Measurements from ENCODE around the gene PGF. TPM values are rescaled to one million over a fixed set of nuclear protein-coding genes. Genes with fewer than 3 reads are reported as not detected.

PGF gene
- polyA plus RNA-seq, 4 donors = 1.6 to 14.0 (median 6.9) TPM

GRCh38 chr14:74906925-74907521 lies 48.4 kb downstream of the PGF start:
- WGBS, 3 donors = 49 to 63% (median 56%) methylated on average over 12 of the region's 12 CpGs

GRCh38 chr14:74905595-74906142 lies 49.7 kb downstream of the PGF start:
- Histone ChIP-seq H3K4me1 (ENCODE audit: control insufficient read depth in 3 of 3, insufficient read depth in 2 of 3, low read depth in 1 of 3, low read length in 2 of 3) (no peaks in the 10 kb centered on the region), H3K27me3 (ENCODE audit: control insufficient read depth in 3 of 3, insufficient read depth in 3 of 3, low read length in 3 of 3) (no peaks in the 10 kb centered on the region), H3K27ac (ENCODE audit: low read depth in 1 of 3, low read length in 2 of 3) (no peak overlapping the region), H3K36me3 (ENCODE audit: control insufficient read depth in 3 of 3, insufficient read depth in 2 of 3, low read depth in 1 of 3, low read length in 3 of 3) (peaks cover 17 to 49% (median 22%) of the 10 kb centered on the region in 3 donors), H3K4me3 (ENCODE audit: low read depth in 1 of 3, low read length in 3 of 3) (no peak overlapping the region), H3K9me3 (ENCODE audit: control insufficient read depth in 2 of 2, insufficient read depth in 1 of 2, low read depth in 1 of 2, low read length in 1 of 2) (no peaks in the 10 kb centered on the region)
- DNase-seq (peak; percentile 62 to 73), FAIRE-seq (no peak)
- WGBS, 3 donors = 43 to 45% (median 43%) methylated on average over 14 of the region's 14 CpGs

More at GRCh38 chr14:74906925-74907521, 48.4 kb downstream of the PGF start:
- Histone ChIP-seq H3K27me3 (ENCODE audit: control insufficient read depth in 3 of 3, insufficient read depth in 3 of 3, low read length in 3 of 3) (no peaks in the 10 kb centered on the region), H3K4me1 (ENCODE audit: control insufficient read depth in 3 of 3, insufficient read depth in 2 of 3, low read depth in 1 of 3, low read length in 2 of 3) (peaks cover 0 to 4% (median 0%) of the 10 kb centered on the region in 3 donors), H3K9me3 (ENCODE audit: control insufficient read depth in 2 of 2, insufficient read depth in 1 of 2, low read depth in 1 of 2, low read length in 1 of 2) (no peaks in the 10 kb centered on the region), H3K36me3 (ENCODE audit: control insufficient read depth in 3 of 3, insufficient read depth in 2 of 3, low read depth in 1 of 3, low read length in 3 of 3) (peaks cover 3 to 42% (median 17%) of the 10 kb centered on the region in 3 donors), H3K27ac (ENCODE audit: low read depth in 1 of 3, low read length in 2 of 3) (peak overlapping the region in 1 of 3 donors; percentile 31), H3K4me3 (ENCODE audit: low read depth in 1 of 3, low read length in 3 of 3) (no peak overlapping the region)
- peak in 1 of 2 donors; percentile 51 for DNase-seq
- no peak for FAIRE-seq

GRCh38 chr14:74904635-74905503 lies 50.5 kb downstream of the PGF start:
- no peaks in the 10 kb centered on the region for H3K27me3 ChIP-seq (ENCODE audit: control insufficient read depth in 3 of 3, insufficient read depth in 3 of 3, low read length in 3 of 3)
- WGBS, 3 donors = 80 to 85% (median 84%) methylated on average over 6 of the region's 6 CpGs
- H3K36me3 ChIP-seq (ENCODE audit: control insufficient read depth in 3 of 3, insufficient read depth in 2 of 3, low read depth in 1 of 3, low read length in 3 of 3) = peaks cover 21 to 55% (median 24%) of the 10 kb centered on the region in 3 donors
- H3K4me1 ChIP-seq (ENCODE audit: control insufficient read depth in 3 of 3, insufficient read depth in 2 of 3, low read depth in 1 of 3, low read length in 2 of 3) = no peaks in the 10 kb centered on the region
- H3K4me3 ChIP-seq (ENCODE audit: low read depth in 1 of 3, low read length in 3 of 3) = no peak overlapping the region
- H3K9me3 ChIP-seq (ENCODE audit: control insufficient read depth in 2 of 2, insufficient read depth in 1 of 2, low read depth in 1 of 2, low read length in 1 of 2) = no peaks in the 10 kb centered on the region
- DNase-seq (no peak), FAIRE-seq (no peak)
- peak overlapping the region in 1 of 3 donors; percentile 32 for H3K27ac ChIP-seq (ENCODE audit: low read depth in 1 of 3, low read length in 2 of 3)

GRCh38 chr14:74902941-74903705 lies 52.3 kb downstream of the PGF start:
- DNase-seq (peak in 1 of 2 donors; percentile 19), FAIRE-seq (no peak)
- Histone ChIP-seq H3K4me1 (ENCODE audit: control insufficient read depth in 3 of 3, insufficient read depth in 2 of 3, low read depth in 1 of 3, low read length in 2 of 3) (peaks cover 0 to 10% (median 2%) of the 10 kb centered on the region in 3 donors), H3K4me3 (ENCODE audit: low read depth in 1 of 3, low read length in 3 of 3) (no peak overlapping the region), H3K36me3 (ENCODE audit: control insufficient read depth in 3 of 3, insufficient read depth in 2 of 3, low read depth in 1 of 3, low read length in 3 of 3) (peaks cover 34 to 67% (median 38%) of the 10 kb centered on the region in 3 donors), H3K27ac (ENCODE audit: low read depth in 1 of 3, low read length in 2 of 3) (peak overlapping the region in 1 of 3 donors; percentile 30), H3K27me3 (ENCODE audit: control insufficient read depth in 3 of 3, insufficient read depth in 3 of 3, low read length in 3 of 3) (no peaks in the 10 kb centered on the region), H3K9me3 (ENCODE audit: control insufficient read depth in 2 of 2, insufficient read depth in 1 of 2, low read depth in 1 of 2, low read length in 1 of 2) (no peaks in the 10 kb centered on the region)
- 72 to 78% (median 73%) methylated on average over 10 of the region's 10 CpGs for WGBS, 3 donors

GRCh38 chr14:74898694-74899093 lies 56.7 kb downstream of the PGF start:
- no peaks in the 10 kb centered on the region for H3K9me3 ChIP-seq (ENCODE audit: control insufficient read depth in 2 of 2, insufficient read depth in 1 of 2, low read depth in 1 of 2, low read length in 1 of 2)
- H3K36me3 ChIP-seq (ENCODE audit: control insufficient read depth in 3 of 3, insufficient read depth in 2 of 3, low read depth in 1 of 3, low read length in 3 of 3) = peaks cover 43 to 65% (median 61%) of the 10 kb centered on the region in 3 donors
- no peaks in the 10 kb centered on the region for H3K27me3 ChIP-seq (ENCODE audit: control insufficient read depth in 3 of 3, insufficient read depth in 3 of 3, low read length in 3 of 3)
- H3K27ac ChIP-seq (ENCODE audit: low read depth in 1 of 3, low read length in 2 of 3) = peak overlapping the region in 2 of 3 donors; percentile 27 to 57
- WGBS, 3 donors = 29 to 60% (median 35%) methylated on average over 5 of the region's 5 CpGs
- DNase-seq (peak; percentile 76 to 83), FAIRE-seq (no peak)
- H3K4me3 ChIP-seq (ENCODE audit: low read depth in 1 of 3, low read length in 3 of 3) = no peak overlapping the region
- peaks cover 0 to 13% (median 2%) of the 10 kb centered on the region in 3 donors for H3K4me1 ChIP-seq (ENCODE audit: control insufficient read depth in 3 of 3, insufficient read depth in 2 of 3, low read depth in 1 of 3, low read length in 2 of 3)

- no peak for FAIRE-seq
- no peak for DNase-seq
- Histone ChIP-seq H3K27ac (ENCODE audit: low read depth in 1 of 3, low read length in 2 of 3) (no peak overlapping the region), H3K36me3 (ENCODE audit: control insufficient read depth in 3 of 3, insufficient read depth in 2 of 3, low read depth in 1 of 3, low read length in 3 of 3) (peaks cover 43 to 67% (median 64%) of the 10 kb centered on the region in 3 donors), H3K9me3 (ENCODE audit: control insufficient read depth in 2 of 2, insufficient read depth in 1 of 2, low read depth in 1 of 2, low read length in 1 of 2) (no peaks in the 10 kb centered on the region), H3K4me3 (ENCODE audit: low read depth in 1 of 3, low read length in 3 of 3) (no peak overlapping the region), H3K4me1 (ENCODE audit: control insufficient read depth in 3 of 3, insufficient read depth in 2 of 3, low read depth in 1 of 3, low read length in 2 of 3) (peaks cover 0 to 13% (median 2%) of the 10 kb centered on the region in 3 donors), H3K27me3 (ENCODE audit: control insufficient read depth in 3 of 3, insufficient read depth in 3 of 3, low read length in 3 of 3) (no peaks in the 10 kb centered on the region)
- WGBS, 3 donors = 81 to 88% (median 84%) methylated on average over 2 of the region's 2 CpGs
Observed at GRCh38 chr14:74898083-74898482, 57.3 kb downstream of the PGF start.

- Histone ChIP-seq H3K36me3 (ENCODE audit: control insufficient read depth in 3 of 3, insufficient read depth in 2 of 3, low read depth in 1 of 3, low read length in 3 of 3) (peaks cover 43 to 68% (median 66%) of the 10 kb centered on the region in 3 donors), H3K4me1 (ENCODE audit: control insufficient read depth in 3 of 3, insufficient read depth in 2 of 3, low read depth in 1 of 3, low read length in 2 of 3) (peaks cover 0 to 13% (median 2%) of the 10 kb centered on the region in 3 donors), H3K27ac (ENCODE audit: low read depth in 1 of 3, low read length in 2 of 3) (no peak overlapping the region), H3K27me3 (ENCODE audit: control insufficient read depth in 3 of 3, insufficient read depth in 3 of 3, low read length in 3 of 3) (no peaks in the 10 kb centered on the region), H3K9me3 (ENCODE audit: control insufficient read depth in 2 of 2, insufficient read depth in 1 of 2, low read depth in 1 of 2, low read length in 1 of 2) (no peaks in the 10 kb centered on the region), H3K4me3 (ENCODE audit: low read depth in 1 of 3, low read length in 3 of 3) (no peak overlapping the region)
- FAIRE-seq (no peak), DNase-seq (no peak)
- 81 to 85% (median 84%) methylated on average over 4 of the region's 4 CpGs for WGBS, 3 donors
Observed at GRCh38 chr14:74897642-74898041, 57.8 kb downstream of the PGF start.

GRCh38 chr14:74896400-74896799 lies 59.0 kb downstream of the PGF start:
- Histone ChIP-seq H3K27me3 (ENCODE audit: control insufficient read depth in 3 of 3, insufficient read depth in 3 of 3, low read length in 3 of 3) (no peaks in the 10 kb centered on the region), H3K36me3 (ENCODE audit: control insufficient read depth in 3 of 3, insufficient read depth in 2 of 3, low read depth in 1 of 3, low read length in 3 of 3) (peaks cover 47 to 63% (median 58%) of the 10 kb centered on the region in 3 donors), H3K9me3 (ENCODE audit: control insufficient read depth in 2 of 2, insufficient read depth in 1 of 2, low read depth in 1 of 2, low read length in 1 of 2) (no peaks in the 10 kb centered on the region), H3K27ac (ENCODE audit: low read depth in 1 of 3, low read length in 2 of 3) (no peak overlapping the region), H3K4me1 (ENCODE audit: control insufficient read depth in 3 of 3, insufficient read depth in 2 of 3, low read depth in 1 of 3, low read length in 2 of 3) (peaks cover 0 to 13% (median 2%) of the 10 kb centered on the region in 3 donors), H3K4me3 (ENCODE audit: low read depth in 1 of 3, low read length in 3 of 3) (no peak overlapping the region)
- WGBS, 3 donors = 97 to 99% (median 98%) methylated on average over 3 of the region's 3 CpGs
- FAIRE-seq = no peak
- DNase-seq = no peak

Data from small intestine (tissue), 7 donors.